HG02973 (cell line): ENCODE data around the gene WASF1.
"Not testable (repeated sequence)": the region's sequence is repeated elsewhere in the genome, so short reads cannot be mapped to it uniquely, and the experiment has no call there.

Experiments used
- ATAC-seq: cut with Tn5 transposase; IDR thresholded peaks from one replicate; pipeline ENCODE4 v1.9.1; 2021; ENCODE audit warnings: moderate library complexity; ENCODE audit not compliant: unreplicated experiment

WASF1 gene

DNA sequence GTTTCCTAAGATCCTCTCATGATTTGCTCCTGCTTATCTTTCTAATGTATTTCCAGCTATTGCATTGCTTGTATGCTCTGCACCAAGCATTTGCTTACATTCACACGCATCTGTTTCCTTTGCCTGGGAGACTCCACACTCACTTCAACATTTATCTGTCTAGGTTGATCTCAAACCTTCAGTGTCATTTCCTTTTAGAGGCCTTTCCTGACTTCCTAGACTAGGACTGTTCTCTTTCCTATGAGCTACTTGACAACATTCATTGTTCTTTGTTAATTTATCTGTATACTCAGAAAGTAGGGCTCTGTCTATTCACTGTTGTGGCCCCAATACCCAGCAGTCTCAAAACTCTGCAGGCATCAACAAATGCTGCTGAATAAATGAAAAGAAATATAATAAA is 84.4 kb downstream of the WASF1 start:
- ATAC-seq, result no peak

DNA sequence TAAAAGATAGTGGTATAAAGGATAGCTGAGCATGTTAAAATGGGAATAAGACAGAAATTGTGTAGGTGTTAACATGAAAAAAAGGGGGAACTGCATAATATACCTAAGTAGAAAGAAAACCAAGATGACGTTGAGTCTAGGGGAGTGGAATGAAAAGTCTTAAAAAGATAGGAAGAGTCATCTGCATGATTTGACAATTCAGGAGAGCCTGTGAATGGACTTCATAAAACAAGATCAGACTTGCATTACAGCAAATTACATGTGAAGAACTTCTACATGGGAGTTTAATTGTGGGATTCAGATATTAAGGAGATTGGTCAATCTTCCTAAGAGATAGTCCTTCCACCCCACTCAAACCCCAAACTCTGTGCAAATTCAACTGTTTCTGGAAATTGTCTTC is 85.5 kb downstream of the WASF1 start:
- ATAC-seq, result no peak

DNA sequence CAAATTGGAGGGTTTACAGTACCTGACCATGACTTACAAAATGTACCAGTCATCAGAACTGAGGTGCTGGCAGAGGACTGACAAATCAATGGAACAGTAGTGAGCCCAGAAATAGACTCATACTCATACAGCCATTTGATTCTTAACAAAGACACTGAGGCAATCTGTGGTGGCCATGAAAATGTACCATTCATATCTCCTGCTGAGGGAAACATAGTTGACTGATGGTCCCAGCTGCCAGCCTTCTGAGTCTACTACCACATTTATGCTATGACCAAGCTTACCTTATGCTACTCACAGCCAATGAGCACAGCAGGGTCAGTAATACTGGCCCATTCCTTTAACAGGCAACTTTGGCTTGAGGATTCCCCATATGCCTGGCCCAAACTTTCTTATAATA is 88.6 kb downstream of the WASF1 start:
- no peak for ATAC-seq

DNA sequence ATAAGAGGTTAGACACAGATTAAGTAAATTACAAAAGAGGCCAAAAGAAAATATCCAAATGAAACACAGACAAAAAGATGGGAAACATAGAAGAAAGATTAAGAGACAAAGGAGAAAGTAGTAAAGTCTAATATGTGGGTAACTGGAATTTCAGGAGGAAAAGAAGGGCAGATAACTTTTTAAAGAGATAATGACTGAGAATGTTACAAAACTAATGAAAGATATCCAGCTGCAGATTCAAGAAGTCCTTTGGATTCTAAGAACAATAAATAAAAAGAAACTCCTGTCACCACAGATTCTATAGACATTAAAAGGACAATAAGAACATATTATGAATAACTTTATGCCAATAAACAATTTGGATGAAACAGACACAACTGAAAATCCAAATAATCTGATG is 90.1 kb downstream of the WASF1 start:
- ATAC-seq, result no peak

DNA sequence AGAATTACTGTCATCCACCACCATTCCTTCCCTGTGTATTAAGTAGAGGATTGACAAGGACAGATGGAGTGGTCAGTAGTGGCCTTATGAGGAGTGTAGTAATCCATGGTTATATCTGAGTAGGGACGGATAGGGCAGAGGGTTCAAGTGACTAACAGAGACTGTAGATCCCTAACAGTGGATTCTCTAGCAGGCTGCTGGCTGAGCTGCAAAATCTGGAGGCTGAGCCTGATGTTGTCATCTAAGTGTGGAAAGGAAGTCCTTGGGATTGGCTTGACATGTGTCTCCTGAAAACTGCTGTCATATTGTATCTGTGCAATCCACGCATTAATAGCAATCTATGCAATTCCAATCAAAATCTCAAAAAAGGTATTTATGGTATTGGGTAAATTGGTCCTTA is 94.2 kb downstream of the WASF1 start:
- ATAC-seq, result no peak

DNA sequence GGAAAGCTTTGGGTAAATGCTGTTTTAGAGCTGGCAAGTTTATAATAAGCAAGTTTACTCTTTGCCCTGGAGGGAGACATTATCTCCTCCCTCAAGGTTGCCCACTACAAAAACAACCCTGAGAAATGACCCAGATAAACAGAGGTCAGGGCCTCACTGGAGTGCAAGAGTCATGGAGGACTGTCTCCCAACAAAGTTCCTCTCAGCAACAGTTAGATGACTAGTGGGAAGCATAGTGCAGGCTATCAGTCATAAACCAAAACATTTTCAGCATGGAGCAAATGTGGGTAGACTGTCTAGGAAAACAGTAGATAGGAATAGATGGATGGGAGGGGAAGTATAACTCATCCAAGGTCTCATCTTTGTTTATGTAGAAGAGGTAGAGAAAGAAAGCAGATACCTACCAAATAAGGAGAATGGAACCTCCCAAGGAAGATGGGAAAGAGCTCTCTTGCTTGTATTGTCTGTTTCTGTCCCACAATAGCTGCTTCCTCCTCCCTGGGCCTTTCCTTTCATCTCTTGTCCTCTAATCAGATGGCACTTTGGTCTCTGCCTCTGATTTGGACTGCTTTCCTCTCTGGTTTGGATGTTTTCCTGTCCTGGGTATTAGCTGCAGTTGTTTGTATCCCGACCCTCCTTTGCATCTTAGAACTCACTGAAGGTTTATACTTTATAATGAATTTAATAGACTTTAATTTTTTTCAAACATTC is 95.4 kb downstream of the WASF1 start:
- no peak for ATAC-seq

DNA sequence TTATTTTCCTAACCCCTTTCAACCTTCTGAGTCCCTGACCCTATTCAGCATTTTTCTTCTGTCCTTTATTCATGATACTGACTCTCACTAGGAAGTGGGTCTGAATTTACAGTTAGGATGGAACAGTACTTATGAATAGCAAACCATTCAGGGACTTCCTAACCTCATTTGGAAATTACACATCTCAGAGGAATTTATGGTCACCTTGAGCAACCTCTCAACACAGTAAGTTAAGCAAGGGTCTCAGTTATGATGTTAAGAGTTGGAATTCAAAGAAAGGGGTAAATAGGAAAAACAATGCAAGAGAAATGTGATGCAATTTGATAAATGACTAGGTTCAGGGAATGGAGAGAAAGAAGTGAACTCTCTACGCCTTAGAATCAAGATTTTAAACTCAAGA is 104.1 kb downstream of the WASF1 start:
- ATAC-seq, result no peak

DNA sequence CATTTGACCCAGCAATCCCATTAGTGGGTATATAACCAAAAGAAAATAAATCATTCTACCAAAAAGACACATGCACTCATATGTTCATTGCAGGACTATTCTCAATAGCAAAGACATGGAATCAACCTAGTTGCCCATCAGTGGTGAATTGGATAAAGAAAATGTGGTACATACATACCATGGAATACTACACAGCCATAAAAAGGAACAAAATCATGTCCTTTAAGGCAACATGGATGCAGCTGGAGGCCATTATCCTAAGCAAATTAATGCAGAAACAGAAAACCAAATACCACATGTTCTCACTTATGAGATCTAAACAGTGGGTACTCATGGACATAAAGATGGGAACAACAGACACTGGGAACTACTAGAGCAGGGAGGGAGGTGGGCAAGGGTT is 106.0 kb downstream of the WASF1 start:
- not testable (repeated sequence) for ATAC-seq

DNA sequence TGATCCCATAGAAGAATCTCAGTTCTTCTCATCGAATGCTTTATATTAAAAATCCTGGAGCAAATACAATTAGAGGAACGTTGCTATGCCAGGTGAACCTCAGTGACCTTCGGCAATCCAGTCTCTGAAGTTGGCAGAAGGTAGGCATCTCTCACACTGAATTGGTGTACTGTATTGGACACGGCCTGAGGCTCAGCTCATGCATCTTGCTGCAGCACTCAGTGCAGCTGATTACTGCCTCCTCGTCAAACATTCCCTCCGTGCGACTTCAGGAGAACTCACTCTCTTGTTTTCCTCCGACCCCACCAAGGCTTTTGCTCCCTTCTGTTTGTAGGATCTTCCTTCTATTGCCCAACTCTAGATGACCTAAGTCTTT is 110.9 kb downstream of the WASF1 start:
- ATAC-seq, result no peak

DNA sequence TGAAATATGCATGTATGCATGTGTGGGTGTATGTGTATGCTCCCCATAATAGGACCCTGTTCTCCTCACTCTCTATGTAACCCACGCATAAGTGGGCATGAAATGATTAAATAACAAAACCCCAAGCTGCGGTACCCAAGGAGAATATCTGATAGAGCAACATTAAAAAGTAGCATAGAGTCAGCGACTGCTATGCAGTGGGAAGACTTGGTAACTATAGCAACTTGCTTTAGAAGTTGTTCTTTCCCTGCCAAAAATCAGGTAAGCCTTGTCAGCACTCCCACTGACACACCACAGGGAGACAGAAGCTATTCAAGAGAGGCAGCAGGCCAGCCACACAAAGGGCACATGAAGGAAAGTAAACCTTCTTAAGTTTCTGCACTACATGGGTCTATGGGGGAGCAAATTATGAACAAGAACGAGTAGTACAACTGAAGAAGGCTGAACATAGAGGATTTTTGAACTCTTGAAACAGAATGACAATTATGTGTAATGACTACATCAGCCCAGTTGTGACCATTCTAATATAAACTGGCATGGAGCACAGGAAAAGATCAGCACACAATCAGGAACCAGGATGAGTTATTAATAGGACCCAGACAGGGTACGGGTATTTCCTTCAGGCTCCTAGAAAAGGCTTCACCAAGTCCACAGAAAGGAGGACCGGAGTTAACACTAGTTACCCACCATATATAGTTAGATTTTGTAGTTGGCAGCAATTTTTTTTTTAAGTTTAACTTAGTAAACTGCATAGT is 111.5 kb downstream of the WASF1 start:
- no peak for ATAC-seq

DNA sequence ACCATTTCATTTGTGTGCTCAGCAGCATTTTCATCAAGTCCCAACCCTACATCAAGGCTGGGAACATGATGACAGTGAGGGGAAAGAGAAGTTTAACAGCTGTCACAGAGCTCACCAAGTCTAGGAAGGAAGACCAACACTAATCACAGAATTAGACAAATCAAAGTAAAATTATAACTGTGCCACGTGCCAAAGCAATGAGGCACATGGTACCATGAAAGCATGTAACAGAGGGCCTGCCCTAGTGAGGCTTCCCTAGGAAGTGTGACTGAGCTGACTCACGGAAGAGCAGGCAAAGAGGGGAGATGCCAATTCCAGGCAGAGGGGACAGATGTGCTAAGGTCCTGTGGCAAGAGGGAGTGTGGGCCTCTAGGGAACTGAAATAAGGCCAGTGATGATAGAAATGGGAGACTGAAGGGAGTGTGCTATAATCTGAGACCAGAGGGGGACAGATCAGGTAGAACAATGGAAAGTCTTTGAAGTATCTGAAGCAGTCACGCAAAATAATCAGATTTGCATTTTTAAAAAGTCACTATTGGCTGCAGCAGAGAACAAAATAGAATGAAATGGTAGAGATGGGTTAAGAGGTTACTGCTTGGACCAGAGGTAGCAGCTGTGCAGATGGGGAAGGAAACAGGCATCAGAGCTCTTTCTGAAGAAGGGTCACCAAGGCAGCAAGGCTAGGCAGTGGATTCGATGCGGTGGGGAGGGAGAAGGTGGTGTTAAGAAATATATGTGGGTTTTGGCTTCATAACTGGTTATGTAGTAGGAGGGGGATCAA is 114.5 kb downstream of the WASF1 start:
- ATAC-seq, result no peak

DNA sequence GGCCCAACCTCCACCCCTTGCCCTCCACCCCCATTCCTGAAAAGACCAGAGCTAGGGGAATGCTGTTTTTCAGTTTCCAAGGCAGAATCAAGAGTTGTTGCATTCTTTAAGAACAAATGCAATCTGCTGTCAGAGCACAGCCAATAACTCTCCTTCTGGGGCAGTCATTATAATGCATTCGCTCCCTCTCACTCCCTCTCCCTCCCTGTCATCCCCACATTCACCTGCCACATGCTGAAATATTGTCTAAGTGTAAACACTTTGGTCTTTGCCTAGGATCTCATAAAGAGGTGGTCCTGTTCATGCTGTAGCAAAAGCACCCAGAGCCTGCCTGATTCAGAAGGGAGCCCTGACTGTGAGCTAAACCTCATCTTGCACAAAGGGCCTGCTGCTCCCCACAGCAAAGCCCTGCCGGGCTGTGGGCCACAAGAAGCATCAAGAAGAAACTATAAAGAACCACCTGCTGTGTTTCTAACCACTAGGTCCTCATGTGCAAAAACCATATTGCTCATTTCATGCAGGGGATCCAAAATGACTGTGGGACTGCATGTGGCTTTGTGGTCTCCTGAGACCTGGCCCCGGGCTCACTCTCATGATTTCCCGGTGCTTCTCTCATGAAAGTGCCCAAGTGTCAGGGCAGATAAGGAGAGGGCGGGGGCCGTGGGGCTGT is 115.7 kb downstream of the WASF1 start:
- ATAC-seq, result no peak

DNA sequence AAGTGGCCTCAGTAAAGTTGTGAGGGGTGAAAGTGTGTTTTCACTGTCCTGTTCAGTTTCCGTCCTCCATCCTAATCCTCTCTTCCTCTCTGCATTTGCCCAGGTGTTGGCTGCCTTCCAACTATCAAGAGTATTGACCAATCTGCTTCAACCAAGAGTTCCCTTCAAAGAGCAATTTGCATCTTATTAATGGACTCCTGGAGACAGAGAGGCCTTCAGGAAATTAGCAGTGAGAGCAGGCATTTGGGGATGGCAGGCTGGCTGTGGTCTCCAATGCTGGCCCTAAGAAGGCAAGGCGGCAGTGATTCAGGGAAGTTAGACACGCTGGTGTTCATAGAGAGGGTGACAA is 124.1 kb downstream of the WASF1 start:
- no peak for ATAC-seq

DNA sequence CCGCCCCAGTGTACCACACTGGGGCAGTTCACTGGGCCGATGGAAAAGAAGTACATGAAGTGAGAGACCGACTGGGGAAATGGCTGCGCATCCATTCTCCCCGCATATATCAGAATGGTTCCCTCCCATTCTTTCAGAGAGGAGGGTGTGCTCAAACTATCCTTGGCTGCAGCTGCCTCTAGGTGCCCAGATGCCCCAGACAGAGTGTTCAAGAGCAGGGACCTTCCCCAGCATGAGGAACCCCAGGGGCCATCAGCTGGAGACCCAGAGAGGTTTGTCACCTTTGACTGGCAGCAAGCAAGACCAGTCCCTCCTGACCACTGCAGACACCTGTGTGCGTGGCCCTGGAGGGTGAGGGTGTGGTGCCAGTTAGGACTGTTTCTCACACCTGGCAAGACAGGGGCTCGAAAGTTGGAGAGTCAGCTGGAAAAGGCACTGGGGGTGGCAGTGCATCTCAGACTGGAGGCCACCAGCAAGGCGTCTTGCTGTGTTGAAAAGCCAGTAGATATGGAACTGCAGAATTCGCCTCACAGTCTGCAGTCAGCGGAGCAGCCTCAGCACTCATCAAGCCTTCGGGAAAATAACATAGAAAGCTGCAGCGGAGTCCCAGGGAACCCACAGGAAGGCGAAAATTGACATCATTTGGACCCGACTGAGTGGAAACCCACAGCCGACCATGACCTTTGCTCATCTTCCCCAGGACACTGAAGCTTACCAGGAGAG is 124.6 kb downstream of the WASF1 start:
- no peak for ATAC-seq

DNA sequence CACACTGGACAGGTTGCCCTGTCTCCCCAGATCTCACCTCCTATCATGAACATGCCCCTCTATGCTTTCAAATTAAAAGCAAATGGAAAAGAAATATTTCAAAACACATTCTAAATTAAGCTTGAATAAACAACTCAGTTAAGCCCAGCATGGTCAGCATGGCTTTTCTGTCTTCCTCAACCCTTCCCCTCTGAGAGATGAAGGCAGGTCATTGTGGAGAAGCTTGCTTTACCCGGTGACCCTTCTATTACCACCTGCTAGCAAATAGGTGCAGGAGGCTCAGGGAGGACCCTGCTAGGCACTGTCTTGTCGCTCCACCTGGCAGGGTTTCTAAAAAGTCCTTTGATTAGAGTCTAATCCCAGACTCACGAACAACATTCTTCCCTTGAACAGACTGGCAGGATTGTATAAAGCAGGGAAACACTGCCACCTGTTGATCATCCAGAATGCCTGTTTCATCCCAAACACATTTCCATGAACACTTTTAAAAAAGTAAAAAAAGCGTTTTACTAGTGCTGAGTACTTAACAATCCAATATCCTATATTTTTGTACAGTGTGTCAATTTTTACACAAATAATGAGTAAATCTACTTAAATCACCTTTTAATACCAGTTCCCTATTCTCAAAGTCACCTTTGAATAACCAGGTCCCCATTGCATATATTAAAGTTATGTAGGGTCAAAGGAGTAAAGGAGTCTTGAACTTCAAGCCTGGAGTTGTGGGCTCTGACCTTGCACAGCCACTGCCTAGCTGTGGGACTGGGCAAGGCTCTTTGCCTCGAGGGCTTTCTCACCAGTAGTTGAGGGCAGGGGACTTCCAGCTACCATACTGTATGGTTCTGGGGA is 125.9 kb downstream of the WASF1 start:
- no peak for ATAC-seq

DNA sequence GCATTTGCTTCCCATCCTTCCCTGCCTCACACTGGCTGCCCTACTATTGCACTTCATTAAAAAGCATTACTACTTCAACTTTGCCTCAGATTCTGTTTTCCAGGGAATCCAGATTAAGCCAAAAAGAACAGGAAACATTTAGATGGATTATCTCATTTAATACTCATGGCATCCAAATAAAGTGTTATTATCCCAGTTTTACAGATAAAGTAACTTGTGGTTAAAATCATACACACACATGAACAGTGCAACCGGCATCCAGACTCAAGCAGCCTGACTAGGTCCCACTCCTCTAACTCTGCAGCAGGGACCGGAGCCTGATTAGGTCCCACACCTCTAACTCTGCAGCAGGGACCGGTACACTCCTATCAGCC is 129.0 kb downstream of the WASF1 start:
- ATAC-seq, result no peak
